Endothelial cell (in vitro differentiated cells): ENCODE results near the gene CNIH3. TPM values are rescaled to one million over a fixed set of nuclear protein-coding genes. Genes with fewer than 3 reads are reported as not detected.
A peak's percentile ranks its signal among the peaks of the same experiment; 100 is the strongest.

Experiments
- DNase-seq: peaks from one replicate; pipeline ENCODE4 v3.0.0; 2021; ENCODE audit warnings: low spot score
- H3K27ac Mint-ChIP-seq: one replicate; pipeline ENCODE4 v1.8.0; 2021; ENCODE audit warnings: mixed read lengths, inconsistent platforms; ENCODE audit not compliant: unreplicated experiment
- H3K27me3 Mint-ChIP-seq: one replicate; pipeline ENCODE4 v1.8.0; 2021; ENCODE audit warnings: mild to moderate bottlenecking, moderate library complexity, mixed read lengths, inconsistent platforms; ENCODE audit not compliant: unreplicated experiment
- H3K36me3 Mint-ChIP-seq: one replicate; pipeline ENCODE4 v1.8.0; 2021; ENCODE audit warnings: mild to moderate bottlenecking, low read depth, mixed read lengths, inconsistent platforms; ENCODE audit not compliant: unreplicated experiment
- H3K4me1 Mint-ChIP-seq: one replicate; pipeline ENCODE4 v1.8.0; 2021; ENCODE audit warnings: mild to moderate bottlenecking, mixed read lengths, inconsistent platforms; ENCODE audit not compliant: unreplicated experiment
- H3K4me3 Mint-ChIP-seq: one replicate; pipeline ENCODE4 v1.8.0; 2021; ENCODE audit warnings: mild to moderate bottlenecking, mixed read lengths, inconsistent platforms; ENCODE audit not compliant: unreplicated experiment
- H3K9me3 Mint-ChIP-seq: one replicate; pipeline ENCODE4 v1.8.0; 2021; ENCODE audit warnings: mixed read lengths, inconsistent platforms; ENCODE audit not compliant: unreplicated experiment
- CTCF ChIP-seq: fragments of 200-600 bp; sonication (generic); IDR thresholded peaks from one replicate; pipeline ENCODE4 v1.5.0; 2021; ENCODE audit warnings: antibody characterized with exemption; ENCODE audit not compliant: unreplicated experiment
- total RNA-seq: library from RNA; stranded (reverse); fragmentation: NEBNext Ultra II Directional; extraction: Animal tissue kit (Norgen Biotek cat#: 25700); gene quantifications from one replicate; pipeline ENCODE4 v1.2.1, GENCODE V29; 2021; ENCODE audit not compliant: unreplicated experiment

Gene CNIH3
- total RNA-seq, 1 donor from 2014 or later, result 4.7 TPM

- Mint-ChIP-seq H3K4me1 (peaks cover 21% of the 10 kb centered on the region), H3K36me3 (no peaks in the 10 kb centered on the region), H3K9me3 (no peaks in the 10 kb centered on the region), H3K27ac (no peak overlapping the region), H3K27me3 (peaks cover 12% of the 10 kb centered on the region), H3K4me3 (no peak overlapping the region)
- no peak for DNase-seq
- no peak for TF ChIP-seq CTCF
Measured at GRCh38 chr1:224635356-224635755, 19.2 kb downstream of the CNIH3 start.

- H3K4me3 Mint-ChIP-seq, result no peak overlapping the region
- peaks cover 30% of the 10 kb centered on the region for H3K4me1 Mint-ChIP-seq
- TF ChIP-seq CTCF, result no peak
- no peak for DNase-seq
- H3K27ac Mint-ChIP-seq, result no peak overlapping the region
- peaks cover 7% of the 10 kb centered on the region for H3K27me3 Mint-ChIP-seq
- H3K36me3 Mint-ChIP-seq, result peaks cover 4% of the 10 kb centered on the region
- H3K9me3 Mint-ChIP-seq, result no peaks in the 10 kb centered on the region
Measured at GRCh38 chr1:224637515-224637914, 21.4 kb downstream of the CNIH3 start.

GRCh38 chr1:224637936-224638335 is 21.8 kb downstream of the CNIH3 start:
- H3K36me3 Mint-ChIP-seq, result peaks cover 4% of the 10 kb centered on the region
- H3K27me3 Mint-ChIP-seq, result peaks cover 7% of the 10 kb centered on the region
- DNase-seq, result no peak
- H3K27ac Mint-ChIP-seq, result no peak overlapping the region
- H3K4me3 Mint-ChIP-seq, result no peak overlapping the region
- H3K4me1 Mint-ChIP-seq, result peaks cover 30% of the 10 kb centered on the region
- H3K9me3 Mint-ChIP-seq, result no peaks in the 10 kb centered on the region
- TF ChIP-seq CTCF, result no peak

- no peak overlapping the region for H3K4me3 Mint-ChIP-seq
- H3K36me3 Mint-ChIP-seq, result peaks cover 4% of the 10 kb centered on the region
- TF ChIP-seq CTCF, result no peak
- H3K4me1 Mint-ChIP-seq, result peaks cover 32% of the 10 kb centered on the region
- no peak for DNase-seq
- peaks cover 8% of the 10 kb centered on the region for H3K27me3 Mint-ChIP-seq
- no peaks in the 10 kb centered on the region for H3K9me3 Mint-ChIP-seq
- peak overlapping the region; percentile 10 for H3K27ac Mint-ChIP-seq
Measured at GRCh38 chr1:224639426-224639975, 23.4 kb downstream of the CNIH3 start.

- Mint-ChIP-seq H3K4me3 (no peak overlapping the region), H3K27ac (peak overlapping the region; percentile 10), H3K27me3 (peaks cover 6% of the 10 kb centered on the region), H3K36me3 (peaks cover 4% of the 10 kb centered on the region), H3K9me3 (no peaks in the 10 kb centered on the region), H3K4me1 (peaks cover 32% of the 10 kb centered on the region)
- DNase-seq, result no peak
- no peak for TF ChIP-seq CTCF
Measured at GRCh38 chr1:224640018-224640417, 23.9 kb downstream of the CNIH3 start.
